GM21723 (cell line): ENCODE measurements around the gene RASGRF2.

Experiments
- ATAC-seq: cut with Tn5 transposase; IDR thresholded peaks from one replicate; pipeline ENCODE4 v1.9.1; 2021; ENCODE audit warnings: mild to moderate bottlenecking, moderate library complexity; ENCODE audit not compliant: unreplicated experiment

RASGRF2 gene

GRCh38 chr5:80977764-80978163, 17.6 kb downstream of the RASGRF2 start:
- ATAC-seq, result no peak

- no peak for ATAC-seq
Measured at GRCh38 chr5:80978772-80979317, 18.7 kb downstream of the RASGRF2 start.

GRCh38 chr5:80982093-80982492, 21.9 kb downstream of the RASGRF2 start:
- no peak for ATAC-seq

- ATAC-seq, result no peak
Measured at GRCh38 chr5:80985600-80986228, 25.6 kb downstream of the RASGRF2 start.

GRCh38 chr5:80986382-80986781, 26.2 kb downstream of the RASGRF2 start:
- no peak for ATAC-seq

GRCh38 chr5:80987078-80987766, 27.1 kb downstream of the RASGRF2 start:
- ATAC-seq, result no peak

GRCh38 chr5:80988419-80988935, 28.3 kb downstream of the RASGRF2 start:
- no peak for ATAC-seq

- no peak for ATAC-seq
Measured at GRCh38 chr5:80989883-80990282, 29.7 kb downstream of the RASGRF2 start.

GRCh38 chr5:80990527-80990926, 30.4 kb downstream of the RASGRF2 start:
- no peak for ATAC-seq

GRCh38 chr5:80990971-80991370, 30.8 kb downstream of the RASGRF2 start:
- no peak for ATAC-seq

- no peak for ATAC-seq
Measured at GRCh38 chr5:80995908-80996307, 35.7 kb downstream of the RASGRF2 start.

- no peak for ATAC-seq
Measured at GRCh38 chr5:80998590-80998979, 38.4 kb downstream of the RASGRF2 start.

- ATAC-seq, result no peak
Measured at GRCh38 chr5:81003811-81004386, 43.7 kb downstream of the RASGRF2 start.

- ATAC-seq, result no peak
Measured at GRCh38 chr5:81005708-81006107, 45.5 kb downstream of the RASGRF2 start.

GRCh38 chr5:81006231-81006630, 46.1 kb downstream of the RASGRF2 start:
- ATAC-seq, result no peak

GRCh38 chr5:81006947-81007636, 46.9 kb downstream of the RASGRF2 start:
- ATAC-seq, result no peak

- no peak for ATAC-seq
Measured at GRCh38 chr5:81007637-81008027, 47.5 kb downstream of the RASGRF2 start.

- no peak for ATAC-seq
Measured at GRCh38 chr5:81010336-81011169, 50.4 kb downstream of the RASGRF2 start.

- no peak for ATAC-seq
Measured at GRCh38 chr5:81014348-81014747, 54.2 kb downstream of the RASGRF2 start.

GRCh38 chr5:81016116-81016515, 56.0 kb downstream of the RASGRF2 start:
- ATAC-seq, result no peak
